Keratinocyte (primary cell): ENCODE data around the gene PWWP2B. TPM values are rescaled to one million over a fixed set of nuclear protein-coding genes. Genes with fewer than 3 reads are reported as not detected.

Experiments
- DNase-seq: peaks from one replicate; pipeline ENCODE4 v3.0.0-alpha.2; 2011; ENCODE audit warnings: low read depth, missing footprints, low spot score
- FAIRE-seq: peaks from 2 replicates; lab custom pipeline; 2011; peaks lifted over from hg19 to GRCh38; lab: Jason Lieb, UNC
- H2AFZ ChIP-seq: 2 replicates; pipeline ENCODE4 v1.6.0; 2012; ENCODE audit warnings: low read length, control low read depth, inconsistent platforms; ENCODE audit not compliant: control insufficient read depth
- H3K27ac ChIP-seq: 2 replicates; pipeline ENCODE4 v1.5.1; 2011; ENCODE audit warnings: low read length; ENCODE audit not compliant: control insufficient read depth, insufficient read depth
- H3K27me3 ChIP-seq: 3 replicates; pipeline ENCODE4 v1.6.0; 2011; ENCODE audit warnings: low read length; ENCODE audit not compliant: control insufficient read depth, insufficient read depth; ENCODE audit errors: extremely low read depth
- H3K36me3 ChIP-seq, 2 experiments: 2 replicates in 1 of 2; 3 replicates in 1 of 2; pipeline ENCODE4 v1.5.1; 2011; ENCODE audit warnings: low read length in 2 of 2, mild to moderate bottlenecking in 1 of 2; ENCODE audit not compliant: control insufficient read depth in 2 of 2, insufficient read depth in 2 of 2; ENCODE audit errors: extremely low read depth in 1 of 2
- H3K4me1 ChIP-seq: 3 replicates; pipeline ENCODE4 v1.5.1; 2011; ENCODE audit warnings: low read length; ENCODE audit not compliant: control insufficient read depth, insufficient read depth; ENCODE audit errors: extremely low read depth
- H3K4me2 ChIP-seq: 3 replicates; pipeline ENCODE4 v1.6.0; 2011; ENCODE audit warnings: low read depth, low read length; ENCODE audit not compliant: control insufficient read depth, insufficient read depth; ENCODE audit errors: extremely low read depth
- H3K4me3 ChIP-seq, 3 experiments: fragments of 200-600 bp in 1 of 3; sonication (generic) in 1 of 3; 2 replicates in 2 of 3; 3 replicates in 1 of 3; pipeline ENCODE4 v1.5.1; 2011 to 2016; ENCODE audit warnings: low read length in 3 of 3, mild to moderate bottlenecking in 3 of 3, control low read depth in 2 of 3, inconsistent platforms in 1 of 3, low read depth in 1 of 3, mixed read lengths in 1 of 3, mixed run types in 1 of 3, moderate library complexity in 1 of 3; ENCODE audit not compliant: control insufficient read depth in 2 of 3, insufficient read depth in 2 of 3; ENCODE audit errors: extremely low read depth in 1 of 3
- H3K79me2 ChIP-seq: 2 replicates; pipeline ENCODE4 v1.6.0; 2012; ENCODE audit warnings: low read length; ENCODE audit not compliant: control insufficient read depth, insufficient read depth
- H3K9ac ChIP-seq: 3 replicates; pipeline ENCODE4 v1.6.0; 2011; ENCODE audit warnings: low read length; ENCODE audit not compliant: control insufficient read depth, insufficient read depth; ENCODE audit errors: extremely low read depth
- H3K9me1 ChIP-seq: 3 replicates; pipeline ENCODE4 v1.6.0; 2011; ENCODE audit warnings: low read length; ENCODE audit not compliant: control insufficient read depth, insufficient read depth; ENCODE audit errors: extremely low read depth
- H3K9me3 ChIP-seq: 2 replicates; pipeline ENCODE4 v1.5.1; 2012; ENCODE audit warnings: low read depth, low read length; ENCODE audit not compliant: control insufficient read depth
- H4K20me1 ChIP-seq: 3 replicates; pipeline ENCODE4 v1.6.0; 2011; ENCODE audit warnings: low read length; ENCODE audit not compliant: control insufficient read depth, insufficient read depth; ENCODE audit errors: extremely low read depth
- CTCF ChIP-seq, 3 experiments: IDR thresholded peaks in 1 of 3; conservative IDR thresholded peaks in 1 of 3; optimal IDR thresholded peaks in 1 of 3; 2 replicates in 2 of 3; 3 replicates in 1 of 3; pipeline versions ENCODE3 to v1.5.1; 2011; ENCODE audit warnings: low read length in 3 of 3, mild to moderate bottlenecking in 3 of 3, moderate library complexity in 2 of 3, control low read depth in 1 of 3, inconsistent platforms in 1 of 3; ENCODE audit not compliant: insufficient read depth in 2 of 3; ENCODE audit errors: extremely low read depth in 1 of 3
- EZH2 ChIP-seq: IDR thresholded peaks from one replicate; pipeline ENCODE4 v1.6.1; 2012; ENCODE audit warnings: inconsistent platforms, mild to moderate bottlenecking, low read length, moderate library complexity
- dilution Hi-C: fragments of 300-500 bp; cut with MboI; formaldehyde crosslinking; loops from one replicate; pipeline ENCODE4 v1.7.0; 2020; ENCODE audit warnings: low sequenced_read_pairs; ENCODE audit not compliant: extremely low pct_ligation_motif_present
- polyA plus RNA-seq, 5 experiments: library from polyadenylated mRNA; depleted of rRNA in 3 of 5; stranded (reverse) in 3 of 5; stranded (forward) in 1 of 5; unstranded in 1 of 5; fragments of >200 nt; gene quantifications; 1 replicate in 1 of 5; 2 replicates in 3 of 5; 3 replicates in 1 of 5; pipeline versions ENCODE4 v1.2.1 to v1.2.3, GENCODE V29; 2011 to 2012; ENCODE audit warnings: missing spikeins in 2 of 5, low read depth in 1 of 5, low replicate concordance in 1 of 5

Gene PWWP2B
- polyA plus RNA-seq, 1 donor (not counting 4 experiments of a cell fraction or from before 2014, with no cell fraction given) = 3.1 TPM

- DNase-seq (no peak), FAIRE-seq (no peak)
- Histone ChIP-seq H3K4me3 (no peak overlapping the region), H3K27me3 (no peaks in the 10 kb centered on the region), H4K20me1 (no peaks in the 10 kb centered on the region), H2AFZ (no peak overlapping the region), H3K36me3 (no peaks in the 10 kb centered on the region), H3K4me2 (no peak overlapping the region), H3K9ac (no peak overlapping the region), H3K9me3 (no peaks in the 10 kb centered on the region), H3K27ac (no peak overlapping the region), H3K4me1 (no peaks in the 10 kb centered on the region), H3K79me2 (no peaks in the 10 kb centered on the region), H3K9me1 (no peaks in the 10 kb centered on the region)
- dilution Hi-C loops = no loop called here
- TF ChIP-seq EZH2 = no peak
- TF ChIP-seq CTCF (optimal IDR thresholded peaks at IDR 0.05 in 1 of 3, IDR thresholded peaks at IDR 0.05 in 1 of 3, conservative IDR thresholded peaks at IDR 0.05 in 1 of 3; ENCODE audit: extremely low read depth in 1 of 3, insufficient read depth in 2 of 3, low read length in 3 of 3) = no peak
Measured at GRCh38 chr10:132390921-132391675, 5.9 kb upstream of the PWWP2B start.

- H4K20me1 ChIP-seq = no peaks in the 10 kb centered on the region
- no peaks in the 10 kb centered on the region for H3K9me3 ChIP-seq
- DNase-seq = no peak
- no peaks in the 10 kb centered on the region for H3K79me2 ChIP-seq
- H3K27me3 ChIP-seq = no peaks in the 10 kb centered on the region
- TF ChIP-seq EZH2 (no peak), CTCF (optimal IDR thresholded peaks at IDR 0.05 in 1 of 3, IDR thresholded peaks at IDR 0.05 in 1 of 3, conservative IDR thresholded peaks at IDR 0.05 in 1 of 3; ENCODE audit: extremely low read depth in 1 of 3, insufficient read depth in 2 of 3, low read length in 3 of 3) (no peak)
- H3K36me3 ChIP-seq = no peaks in the 10 kb centered on the region
- no peak overlapping the region for H3K4me3 ChIP-seq
- FAIRE-seq = no peak
- dilution Hi-C loops = no loop called here
- no peak overlapping the region for H3K4me2 ChIP-seq
- no peak overlapping the region for H3K27ac ChIP-seq
- no peaks in the 10 kb centered on the region for H3K9me1 ChIP-seq
- no peak overlapping the region for H3K9ac ChIP-seq
- H3K4me1 ChIP-seq = no peaks in the 10 kb centered on the region
- H2AFZ ChIP-seq = no peak overlapping the region
Measured at GRCh38 chr10:132391676-132392020, 5.4 kb upstream of the PWWP2B start.
